Caco-2 (cell line): Measurements from ENCODE around the gene PRCP. TPM values are rescaled to one million over a fixed set of nuclear protein-coding genes. Genes with fewer than 3 reads are reported as not detected.

Source experiments
- BruUV-seq: library from RNA; stranded (reverse); fragments of 400-500 nt; replicated peaks from 2 replicates; lab custom pipeline; 2021; lab: Mats Ljungman, UMichigan
- CTCF ChIA-PET: fragments of 300-600 bp; sonication (Branson Sonifier 250); formaldehyde crosslinking; loops from one replicate; lab custom pipeline; 2022; ENCODE audit warnings: antibody characterized with exemption; lab: Charles Lee
- POLR2A ChIA-PET: fragments of 300-600 bp; sonication (Branson Sonifier 250); formaldehyde crosslinking; loops from one replicate; lab custom pipeline; 2022; ENCODE audit warnings: antibody characterized with exemption; lab: Charles Lee
- DNase-seq, 2 experiments: peaks; one replicate each; pipeline versions ENCODE4 v3.0.0 to v3.0.0-alpha.2; 2020 to 2022
- H3K27me3 ChIP-seq: replicated peaks from 2 replicates; pipeline ENCODE4 v1.6.0; 2011; ENCODE audit warnings: low read length; ENCODE audit not compliant: control insufficient read depth, insufficient read depth
- H3K36me3 ChIP-seq: 2 replicates; pipeline ENCODE4 v1.5.1; 2011; ENCODE audit warnings: low read length; ENCODE audit not compliant: control insufficient read depth, insufficient read depth
- H3K4me1 ChIP-seq: fragments of 250-450 bp; sonication (Bioruptor Pico); 2 replicates; pipeline ENCODE4 v1.5.1; 2020; ENCODE audit warnings: mild to moderate bottlenecking
- H3K4me3 ChIP-seq: 2 replicates; pipeline ENCODE4 v1.5.1; 2011; ENCODE audit warnings: low read depth, mild to moderate bottlenecking, control low read depth, low read length
- H3K9me3 ChIP-seq: fragments of 250-450 bp; sonication (Bioruptor Pico); 2 replicates; pipeline ENCODE4 v1.5.1; 2020; ENCODE audit warnings: mild to moderate bottlenecking, moderate library complexity
- H3K27ac Mint-ChIP-seq: one replicate; pipeline ENCODE4 v1.8.0; 2022; ENCODE audit warnings: mixed read lengths; ENCODE audit not compliant: unreplicated experiment
- H3K27me3 Mint-ChIP-seq: one replicate; pipeline ENCODE4 v1.8.0; 2022; ENCODE audit warnings: mixed read lengths; ENCODE audit not compliant: insufficient read depth, unreplicated experiment
- H3K36me3 Mint-ChIP-seq: one replicate; pipeline ENCODE4 v1.8.0; 2022; ENCODE audit warnings: mild to moderate bottlenecking, mixed read lengths; ENCODE audit not compliant: insufficient read depth, unreplicated experiment
- H3K4me1 Mint-ChIP-seq: one replicate; pipeline ENCODE4 v1.8.0; 2022; ENCODE audit warnings: low read depth, mixed read lengths; ENCODE audit not compliant: unreplicated experiment
- H3K4me3 Mint-ChIP-seq: one replicate; pipeline ENCODE4 v1.8.0; 2022; ENCODE audit warnings: mild to moderate bottlenecking, moderate library complexity, mixed read lengths; ENCODE audit not compliant: unreplicated experiment
- H3K9me3 Mint-ChIP-seq: one replicate; pipeline ENCODE4 v1.8.0; 2022; ENCODE audit warnings: mixed read lengths; ENCODE audit not compliant: unreplicated experiment
- CTCF ChIP-seq, 2 experiments: fragments of 200-600 bp in 1 of 2; IDR thresholded peaks; 1 replicate in 1 of 2; 2 replicates in 1 of 2; pipeline versions ENCODE4 v1.5.1 to v1.8.0; 2011 to 2022; ENCODE audit warnings: antibody characterized with exemption in 1 of 2, control low read depth in 1 of 2, inconsistent platforms in 1 of 2, low read depth in 1 of 2, low read length in 1 of 2, mild to moderate bottlenecking in 1 of 2, moderate library complexity in 1 of 2; ENCODE audit not compliant: insufficient read depth in 1 of 2, severe bottlenecking in 1 of 2, unreplicated experiment in 1 of 2
- intact Hi-C: fragments of 100-400 bp; cut with micrococcal nuclease; formaldehyde crosslinking; loops from one replicate; pipeline ENCODE4 v1.10.0; 2022; ENCODE audit not compliant: unreplicated experiment
- total RNA-seq: library from RNA; stranded (reverse); gene quantifications from 2 replicates; pipeline ENCODE4 v1.2.3, GENCODE V29; 2022

PRCP gene
- total RNA-seq, 1 experiment from 2014 or later, result 107 TPM

- H3K4me3 ChIP-seq, result no peak overlapping the region
- ChIA-PET POLR2A (no interaction called here), CTCF (no interaction called here)
Measured at GRCh38 chr11:82873919-82874333, 26.3 kb downstream of the PRCP start.

GRCh38 chr11:82872377-82873150 is 27.7 kb downstream of the PRCP start:
- Histone ChIP-seq H3K4me1 (no peaks in the 10 kb centered on the region), H3K27me3 (no peaks in the 10 kb centered on the region), H3K9me3 (no peaks in the 10 kb centered on the region), H3K4me3 (no peak overlapping the region), H3K36me3 (no peaks in the 10 kb centered on the region)
- intact Hi-C loops, result no loop called here
- no peaks in the 10 kb centered on the region for H3K4me1 Mint-ChIP-seq
- CTCF ChIA-PET, result interaction anchor here (0.9 kb wide), 1 partner anchor 29 kb away, joined by 3 read pairs; the partner anchor contains the start of gene DDIAS
- no peak overlapping the region for H3K4me3 Mint-ChIP-seq
- H3K36me3 Mint-ChIP-seq, result no peaks in the 10 kb centered on the region
- POLR2A ChIA-PET, result no interaction called here
- DNase-seq, result no peak
- H3K27me3 Mint-ChIP-seq, result no peaks in the 10 kb centered on the region
- H3K27ac Mint-ChIP-seq, result no peak overlapping the region
- no peak for TF ChIP-seq CTCF (IDR thresholded peaks at IDR 0.05; ENCODE audit: insufficient read depth in 1 of 2, low read depth in 1 of 2, low read length in 1 of 2, severe bottlenecking in 1 of 2, unreplicated experiment in 1 of 2)
- H3K9me3 Mint-ChIP-seq, result no peaks in the 10 kb centered on the region
- no TSS peak for BruUV-seq

More at GRCh38 chr11:82873919-82874333, 26.3 kb downstream of the PRCP start:
- Mint-ChIP-seq H3K4me1 (no peaks in the 10 kb centered on the region), H3K27me3 (no peaks in the 10 kb centered on the region), H3K4me3 (no peak overlapping the region), H3K9me3 (no peaks in the 10 kb centered on the region), H3K36me3 (no peaks in the 10 kb centered on the region), H3K27ac (no peak overlapping the region)
- TF ChIP-seq CTCF (IDR thresholded peaks at IDR 0.05; ENCODE audit: insufficient read depth in 1 of 2, low read depth in 1 of 2, low read length in 1 of 2, severe bottlenecking in 1 of 2, unreplicated experiment in 1 of 2), result no peak
- Histone ChIP-seq H3K36me3 (no peaks in the 10 kb centered on the region), H3K4me1 (no peaks in the 10 kb centered on the region), H3K27me3 (no peaks in the 10 kb centered on the region), H3K9me3 (no peaks in the 10 kb centered on the region)
- DNase-seq, result no peak
- no TSS peak for BruUV-seq
- intact Hi-C loops, result no loop called here

GRCh38 chr11:82871646-82872045 is 28.6 kb downstream of the PRCP start:
- Mint-ChIP-seq H3K4me3 (no peak overlapping the region), H3K9me3 (no peaks in the 10 kb centered on the region), H3K36me3 (no peaks in the 10 kb centered on the region), H3K4me1 (no peaks in the 10 kb centered on the region), H3K27me3 (no peaks in the 10 kb centered on the region), H3K27ac (no peak overlapping the region)
- no peak for TF ChIP-seq CTCF (IDR thresholded peaks at IDR 0.05; ENCODE audit: insufficient read depth in 1 of 2, low read depth in 1 of 2, low read length in 1 of 2, severe bottlenecking in 1 of 2, unreplicated experiment in 1 of 2)
- no peaks in the 10 kb centered on the region for H3K4me1 ChIP-seq
- no peaks in the 10 kb centered on the region for H3K9me3 ChIP-seq
- no peaks in the 10 kb centered on the region for H3K36me3 ChIP-seq
- POLR2A ChIA-PET, result no interaction called here
- no peak overlapping the region for H3K4me3 ChIP-seq
- intact Hi-C loops, result no loop called here
- no TSS peak for BruUV-seq
- no peak for DNase-seq
- CTCF ChIA-PET, result interaction anchor here (0.7 kb wide), 1 partner anchor 29 kb away, joined by 4 read pairs; no protein-coding TSS in a partner anchor
- H3K27me3 ChIP-seq, result no peaks in the 10 kb centered on the region
